GM23248 (cell line): ENCODE measurements around the gene NAGPA. TPM values are rescaled to one million over a fixed set of nuclear protein-coding genes. Genes with fewer than 3 reads are reported as not detected.

ENCODE experiments used
- DNase-seq: peaks from one replicate; pipeline ENCODE4 v3.0.0-alpha.2; 2015
- H2AFZ ChIP-seq: fragments of 200-600 bp; sonication (generic); 2 replicates; pipeline ENCODE4 v1.6.1; 2016; ENCODE audit warnings: antibody characterized with exemption
- H3F3A ChIP-seq: fragments of 200-600 bp; sonication (generic); 2 replicates; pipeline ENCODE4 v1.6.1; 2016; ENCODE audit warnings: mild to moderate bottlenecking, antibody characterized with exemption, mixed run types; ENCODE audit not compliant: insufficient read depth
- H3K27ac ChIP-seq: fragments of 200-600 bp; sonication (generic); 2 replicates; pipeline ENCODE4 v1.5.1; 2016; ENCODE audit warnings: mild to moderate bottlenecking
- H3K27me3 ChIP-seq: fragments of 200-600 bp; sonication (generic); replicated peaks from 2 replicates; pipeline ENCODE4 v1.6.1; 2016; ENCODE audit warnings: mild to moderate bottlenecking; ENCODE audit not compliant: insufficient read depth
- H3K36me3 ChIP-seq: fragments of 200-600 bp; sonication (generic); 2 replicates; pipeline ENCODE4 v1.6.1; 2016; ENCODE audit warnings: low read depth, mild to moderate bottlenecking
- H3K4me1 ChIP-seq: fragments of 200-600 bp; sonication (generic); 2 replicates; pipeline ENCODE4 v1.6.1; 2016; ENCODE audit warnings: mild to moderate bottlenecking; ENCODE audit not compliant: insufficient read depth
- H3K4me2 ChIP-seq: fragments of 200-600 bp; sonication (generic); one replicate; pipeline ENCODE4 v1.6.1; 2016; ENCODE audit warnings: mild to moderate bottlenecking; ENCODE audit not compliant: unreplicated experiment
- H3K4me3 ChIP-seq: fragments of 200-600 bp; sonication (generic); 2 replicates; pipeline ENCODE4 v1.5.1; 2016; ENCODE audit warnings: mild to moderate bottlenecking
- H3K79me2 ChIP-seq: fragments of 200-600 bp; sonication (generic); 2 replicates; pipeline ENCODE4 v1.6.1; 2016; ENCODE audit warnings: mild to moderate bottlenecking; ENCODE audit not compliant: insufficient read depth
- H3K9ac ChIP-seq: fragments of 200-600 bp; sonication (generic); 2 replicates; pipeline ENCODE4 v1.6.1; 2016; ENCODE audit warnings: mild to moderate bottlenecking
- H3K9me2 ChIP-seq: fragments of 200-600 bp; sonication (generic); 2 replicates; pipeline ENCODE4 v1.6.1; 2016; ENCODE audit warnings: mixed run types, mild to moderate bottlenecking, moderate library complexity; ENCODE audit not compliant: insufficient read depth
- H3K9me3 ChIP-seq: fragments of 200-600 bp; sonication (generic); one replicate; pipeline ENCODE4 v1.6.1; 2017; ENCODE audit warnings: low read depth
- H4K20me1 ChIP-seq: fragments of 200-600 bp; sonication (generic); 2 replicates; pipeline ENCODE4 v1.6.0; 2016; ENCODE audit not compliant: insufficient read depth
- EZH2 ChIP-seq: fragments of 200-600 bp; sonication (generic); IDR thresholded peaks from 2 replicates; pipeline ENCODE4 v1.6.1; 2018; ENCODE audit warnings: antibody characterized with exemption, mild to moderate bottlenecking; ENCODE audit not compliant: insufficient read depth, poor library complexity, severe bottlenecking
- EZH2phosphoT487 ChIP-seq: fragments of 200-600 bp; sonication (generic); IDR thresholded peaks from 2 replicates; pipeline ENCODE4 v1.6.1; 2018; ENCODE audit warnings: antibody characterized with exemption, moderate library complexity, mild to moderate bottlenecking, low read depth; ENCODE audit not compliant: insufficient read depth
- WGBS, 2 experiments: methylation state at CpG; one replicate each; pipeline ENCODE4 v1.1.6; 2015 to 2017; ENCODE audit warnings: low lambda C conversion rate in 2 of 2, low coverage in 1 of 2; ENCODE audit errors: missing lambda C conversion rate in 2 of 2; 5-methylcytosine and 5-hydroxymethylcytosine counted together
- in situ Hi-C: fragments of 300-500 bp; cut with MboI; formaldehyde crosslinking; loops from 2 replicates; pipeline ENCODE4 v1.15.0; 2020
- polyA plus RNA-seq: library from polyadenylated mRNA; unstranded; fragments of >200 nt; fragmentation: Nextera tagmentation; extraction: Ambion mirVana; gene quantifications from 2 replicates; pipeline ENCODE4 v1.2.1, GENCODE V29; 2016
- total RNA-seq: library from RNA; depleted of rRNA; stranded (reverse); fragments of >200 nt; shearing (Covaris generic); gene quantifications from 2 replicates; pipeline ENCODE4 v1.2.3, GENCODE V29; 2014

NAGPA gene
- total and polyA plus RNA-seq, 2 experiments from 2014 or later: 16.3 to 61.0 TPM

- in situ Hi-C loops: no loop called here
Measured at GRCh38 chr16:5015351-5015750, 18.4 kb downstream of the NAGPA start.

GRCh38 chr16:5012887-5013286, 20.8 kb downstream of the NAGPA start:
- H3K36me3 ChIP-seq: no peaks in the 10 kb centered on the region
- no peak overlapping the region for H2AFZ ChIP-seq
- H3F3A ChIP-seq: no peaks in the 10 kb centered on the region
- H3K27me3 ChIP-seq: 0 out of 2 replicates have a peak, but pooled peaks cover 4% of the 10 kb centered on the region
- in situ Hi-C loops: no loop called here
- WGBS, 2 experiments: 60 to 62% methylated on average over 6 of the region's 6 CpGs
- H3K4me2 ChIP-seq: no peak overlapping the region
- H3K4me3 ChIP-seq: no peak overlapping the region
- no peak for TF ChIP-seq EZH2
- no peak for TF ChIP-seq EZH2phosphoT487
- H3K4me1 ChIP-seq: no peaks in the 10 kb centered on the region
- no peaks in the 10 kb centered on the region for H3K79me2 ChIP-seq
- H3K9me2 ChIP-seq: no peaks in the 10 kb centered on the region
- H3K9ac ChIP-seq: no peak overlapping the region
- H3K9me3 ChIP-seq: no peaks in the 10 kb centered on the region
- no peaks in the 10 kb centered on the region for H4K20me1 ChIP-seq
- DNase-seq: no peak
- H3K27ac ChIP-seq: no peak overlapping the region

More at GRCh38 chr16:5015351-5015750, 18.4 kb downstream of the NAGPA start:
- Histone ChIP-seq H3K9me3 (no peaks in the 10 kb centered on the region), H3K27me3 (0 out of 2 replicates have a peak, but pooled peaks cover 4% of the 10 kb centered on the region), H4K20me1 (no peaks in the 10 kb centered on the region), H2AFZ (no peak overlapping the region), H3F3A (no peaks in the 10 kb centered on the region), H3K4me1 (no peaks in the 10 kb centered on the region), H3K36me3 (no peaks in the 10 kb centered on the region), H3K79me2 (no peaks in the 10 kb centered on the region), H3K27ac (no peak overlapping the region), H3K4me3 (no peak overlapping the region), H3K9me2 (no peaks in the 10 kb centered on the region), H3K4me2 (no peak overlapping the region), H3K9ac (no peak overlapping the region)
- TF ChIP-seq EZH2 (no peak), EZH2phosphoT487 (no peak)
- 50 to 51% methylated on average over 4 of the region's 4 CpGs for WGBS, 2 experiments
- DNase-seq: no peak

- no peak overlapping the region for H3K9ac ChIP-seq
- TF ChIP-seq EZH2: no peak
- no peak for TF ChIP-seq EZH2phosphoT487
- in situ Hi-C loops: no loop called here
Measured at GRCh38 chr16:5011637-5012036, 22.1 kb downstream of the NAGPA start.

GRCh38 chr16:5010576-5011329, 23.0 kb downstream of the NAGPA start:
- no peak overlapping the region for H3K27ac ChIP-seq
- no peak for DNase-seq
- in situ Hi-C loops: no loop called here

More at GRCh38 chr16:5011637-5012036, 22.1 kb downstream of the NAGPA start:
- H3K9me3 ChIP-seq: no peaks in the 10 kb centered on the region
- 0 out of 2 replicates have a peak, but pooled peaks cover 4% of the 10 kb centered on the region for H3K27me3 ChIP-seq
- no peak overlapping the region for H3K4me2 ChIP-seq
- no peak overlapping the region for H2AFZ ChIP-seq
- H3K36me3 ChIP-seq: no peaks in the 10 kb centered on the region
- WGBS, 2 experiments: 50 to 63% methylated on average over 4 of the region's 4 CpGs
- no peak overlapping the region for H3K27ac ChIP-seq
- H4K20me1 ChIP-seq: no peaks in the 10 kb centered on the region
- no peaks in the 10 kb centered on the region for H3K9me2 ChIP-seq
- no peaks in the 10 kb centered on the region for H3K79me2 ChIP-seq
- no peaks in the 10 kb centered on the region for H3K4me1 ChIP-seq
- no peaks in the 10 kb centered on the region for H3F3A ChIP-seq
- H3K4me3 ChIP-seq: no peak overlapping the region
- DNase-seq: no peak

More at GRCh38 chr16:5010576-5011329, 23.0 kb downstream of the NAGPA start:
- H3K27me3 ChIP-seq: 0 out of 2 replicates have a peak, but pooled peaks cover 4% of the 10 kb centered on the region
- no peaks in the 10 kb centered on the region for H4K20me1 ChIP-seq
- 46 to 54% methylated on average over 12 to 14 of the region's 15 CpGs for WGBS, 2 experiments
- TF ChIP-seq EZH2phosphoT487 (no peak), EZH2 (no peak)
- H3K4me1 ChIP-seq: no peaks in the 10 kb centered on the region
- H3K9ac ChIP-seq: no peak overlapping the region
- no peaks in the 10 kb centered on the region for H3K9me3 ChIP-seq
- no peaks in the 10 kb centered on the region for H3K79me2 ChIP-seq
- H3K36me3 ChIP-seq: no peaks in the 10 kb centered on the region
- H3F3A ChIP-seq: no peaks in the 10 kb centered on the region
- no peaks in the 10 kb centered on the region for H3K9me2 ChIP-seq
- H3K4me2 ChIP-seq: no peak overlapping the region
- no peak overlapping the region for H2AFZ ChIP-seq
- H3K4me3 ChIP-seq: no peak overlapping the region
